Brain microvascular endothelial cell (primary cell): ENCODE results near the gene CCDC9B.

ENCODE experiments used
- DNase-seq: peaks from one replicate; pipeline ENCODE4 v3.0.0-alpha.2; 2020
- H3K27ac ChIP-seq: fragments of 250-450 bp; sonication (Bioruptor Pico); 2 replicates; pipeline ENCODE4 v1.5.1; 2020; ENCODE audit warnings: mild to moderate bottlenecking, moderate library complexity
- H3K27me3 ChIP-seq: fragments of 250-450 bp; sonication (Bioruptor Pico); replicated peaks from 2 replicates; pipeline ENCODE4 v1.5.1; 2020; ENCODE audit warnings: mild to moderate bottlenecking
- H3K36me3 ChIP-seq: fragments of 250-450 bp; sonication (Bioruptor Pico); replicated peaks from 2 replicates; pipeline ENCODE4 v1.5.1; 2020; ENCODE audit warnings: mild to moderate bottlenecking
- H3K4me3 ChIP-seq: 2 replicates; pipeline ENCODE4 v1.5.1; 2011; ENCODE audit warnings: low read depth, mild to moderate bottlenecking, control low read depth, low read length, moderate library complexity
- in situ Hi-C: cut with HindIII; loops from 2 replicates; pipeline ENCODE4 v1.10.0; 2017; ENCODE audit warnings: low sequenced_read_pairs, low pct_ligation_motif_present
- TF ChIP-seq, protein P1 (sequence below): IDR thresholded peaks from 2 replicates; pipeline ENCODE4 v1.5.1; 2011; ENCODE audit warnings: low read depth, mild to moderate bottlenecking, moderate library complexity, low read length, control low read depth, inconsistent platforms; ENCODE audit errors: missing control alignments

CCDC9B gene

DNA sequence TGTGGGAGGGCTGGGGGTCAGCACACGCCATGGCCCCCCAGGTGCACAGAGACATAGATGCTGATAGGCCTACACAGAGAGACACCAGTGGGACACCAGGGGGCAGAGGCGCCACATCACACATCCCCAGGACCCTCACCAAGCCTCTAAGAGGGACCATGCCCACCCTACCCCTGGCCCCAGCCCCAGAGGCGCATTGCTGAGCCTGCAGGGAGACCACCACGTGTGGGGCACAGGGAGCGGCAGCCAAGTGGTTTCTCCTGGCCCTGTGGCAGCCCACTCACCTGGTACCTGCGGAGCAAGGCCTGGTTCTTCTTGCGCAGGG lies 1.2 kb downstream of the CCDC9B start:
- peak overlapping the region; percentile 56 for H3K4me3 ChIP-seq
- H3K36me3 ChIP-seq = peaks cover 26% of the 10 kb centered on the region
- TF ChIP-seq, protein P1, sequence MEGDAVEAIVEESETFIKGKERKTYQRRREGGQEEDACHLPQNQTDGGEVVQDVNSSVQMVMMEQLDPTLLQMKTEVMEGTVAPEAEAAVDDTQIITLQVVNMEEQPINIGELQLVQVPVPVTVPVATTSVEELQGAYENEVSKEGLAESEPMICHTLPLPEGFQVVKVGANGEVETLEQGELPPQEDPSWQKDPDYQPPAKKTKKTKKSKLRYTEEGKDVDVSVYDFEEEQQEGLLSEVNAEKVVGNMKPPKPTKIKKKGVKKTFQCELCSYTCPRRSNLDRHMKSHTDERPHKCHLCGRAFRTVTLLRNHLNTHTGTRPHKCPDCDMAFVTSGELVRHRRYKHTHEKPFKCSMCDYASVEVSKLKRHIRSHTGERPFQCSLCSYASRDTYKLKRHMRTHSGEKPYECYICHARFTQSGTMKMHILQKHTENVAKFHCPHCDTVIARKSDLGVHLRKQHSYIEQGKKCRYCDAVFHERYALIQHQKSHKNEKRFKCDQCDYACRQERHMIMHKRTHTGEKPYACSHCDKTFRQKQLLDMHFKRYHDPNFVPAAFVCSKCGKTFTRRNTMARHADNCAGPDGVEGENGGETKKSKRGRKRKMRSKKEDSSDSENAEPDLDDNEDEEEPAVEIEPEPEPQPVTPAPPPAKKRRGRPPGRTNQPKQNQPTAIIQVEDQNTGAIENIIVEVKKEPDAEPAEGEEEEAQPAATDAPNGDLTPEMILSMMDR = peak; percentile 50
- no peak for DNase-seq
- in situ Hi-C loops = no loop called here
- peak overlapping the region; percentile 95 for H3K27ac ChIP-seq
- no peaks in the 10 kb centered on the region for H3K27me3 ChIP-seq

GRCh38 chr15:40338921-40339620 lies 1.7 kb downstream of the CCDC9B start:
- Histone ChIP-seq H3K27ac (peak overlapping the region; percentile 95), H3K4me3 (peak overlapping the region; percentile 56), H3K27me3 (no peaks in the 10 kb centered on the region), H3K36me3 (peaks cover 26% of the 10 kb centered on the region)
- in situ Hi-C loops = no loop called here
- TF ChIP-seq, protein P1 = no peak
- peak; percentile 85 for DNase-seq

GRCh38 chr15:40338041-40338657 lies 2.6 kb downstream of the CCDC9B start:
- peak; percentile 64 for DNase-seq

DNA sequence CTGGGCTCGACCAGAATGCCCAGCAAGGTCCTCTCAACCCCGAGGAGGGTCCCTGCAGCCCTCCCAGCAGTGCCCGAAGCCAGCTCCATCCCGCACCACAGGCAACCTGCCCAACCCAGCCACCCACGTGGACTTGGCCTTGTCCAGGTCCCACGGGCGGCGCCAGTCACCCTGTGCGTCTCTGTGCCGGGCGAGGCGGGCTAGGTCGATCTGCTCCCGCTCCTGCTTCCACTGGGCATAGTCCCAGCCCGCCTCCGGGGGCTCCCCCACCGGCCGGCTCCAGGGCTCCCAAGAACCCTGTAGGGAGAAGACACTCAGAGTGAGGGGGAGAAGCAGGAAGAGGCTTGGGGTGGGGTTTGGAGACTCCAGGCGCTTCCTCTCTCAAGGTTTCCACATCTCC lies 3.1 kb downstream of the CCDC9B start:
- in situ Hi-C loops = no loop called here
- H3K27me3 ChIP-seq = no peaks in the 10 kb centered on the region
- peak overlapping the region; percentile 95 for H3K27ac ChIP-seq
- H3K36me3 ChIP-seq = peaks cover 26% of the 10 kb centered on the region
- DNase-seq = no peak
- TF ChIP-seq, protein P1 = no peak
- no peak overlapping the region for H3K4me3 ChIP-seq

More at GRCh38 chr15:40338041-40338657, 2.6 kb downstream of the CCDC9B start:
- H3K27ac ChIP-seq = peak overlapping the region; percentile 95
- H3K36me3 ChIP-seq = peaks cover 26% of the 10 kb centered on the region
- H3K4me3 ChIP-seq = peak overlapping the region; percentile 56
- TF ChIP-seq, protein P1 = peak; percentile 88
- in situ Hi-C loops = no loop called here
- no peaks in the 10 kb centered on the region for H3K27me3 ChIP-seq

- H3K27me3 ChIP-seq = no peaks in the 10 kb centered on the region
- in situ Hi-C loops = no loop called here
- no peak overlapping the region for H3K27ac ChIP-seq
- TF ChIP-seq, protein P1 = peak; percentile 22
- H3K4me3 ChIP-seq = no peak overlapping the region
- no peak for DNase-seq
- H3K36me3 ChIP-seq = peaks cover 26% of the 10 kb centered on the region
Measured at GRCh38 chr15:40336744-40337122, 4.0 kb downstream of the CCDC9B start.
